ENCODE data around the gene APC.

APC gene

GRCh38 chr5:112737463-112738190, at the start of gene APC:
Gene APC (plus strand): TSS chr5:112737885. CDS start chr5:112754891, 17,006 bp downstream.
- Mint-ChIP-seq H3K4me1 (peaks cover 28% of the 10 kb centered on the region), H3K9me3 (no peaks in the 10 kb centered on the region), H3K36me3 (ENCODE audit: low read depth) (peaks cover 4% of the 10 kb centered on the region), H3K27me3 (ENCODE audit: low read depth, poor library complexity) (peaks cover 5% of the 10 kb centered on the region), H3K4me3 (peak within 1 kb of the TSS; percentile 96), H3K27ac (peak within 1 kb of the TSS; percentile 63)
- DNase-seq = peak; percentile 86
- TF ChIP-seq CTCF (IDR thresholded peaks at IDR 0.05) = no peak

GRCh38 chr5:112689155-112689909, 48.4 kb upstream of the APC start:
- H3K9me3 Mint-ChIP-seq = peaks cover 2% of the 10 kb centered on the region
- H3K27ac Mint-ChIP-seq = no peak overlapping the region
- peaks cover 7% of the 10 kb centered on the region for H3K27me3 Mint-ChIP-seq (ENCODE audit: low read depth, poor library complexity)
- H3K4me1 Mint-ChIP-seq = peaks cover 21% of the 10 kb centered on the region
- DNase-seq = no peak
- no peak for TF ChIP-seq CTCF (IDR thresholded peaks at IDR 0.05)
- no peaks in the 10 kb centered on the region for H3K36me3 Mint-ChIP-seq (ENCODE audit: low read depth)
- H3K4me3 Mint-ChIP-seq = no peak overlapping the region

- no peak overlapping the region for H3K27ac Mint-ChIP-seq
- H3K9me3 Mint-ChIP-seq = peaks cover 2% of the 10 kb centered on the region
- H3K36me3 Mint-ChIP-seq (ENCODE audit: low read depth) = no peaks in the 10 kb centered on the region
- peaks cover 7% of the 10 kb centered on the region for H3K27me3 Mint-ChIP-seq (ENCODE audit: low read depth, poor library complexity)
- TF ChIP-seq CTCF (IDR thresholded peaks at IDR 0.05) = no peak
- H3K4me3 Mint-ChIP-seq = no peak overlapping the region
- peaks cover 21% of the 10 kb centered on the region for H3K4me1 Mint-ChIP-seq
- no peak for DNase-seq
Measured at GRCh38 chr5:112690605-112691338, 46.9 kb upstream of the APC start.

- H3K27me3 Mint-ChIP-seq (ENCODE audit: low read depth, poor library complexity) = peaks cover 7% of the 10 kb centered on the region
- H3K4me1 Mint-ChIP-seq = peaks cover 21% of the 10 kb centered on the region
- H3K27ac Mint-ChIP-seq = no peak overlapping the region
- TF ChIP-seq CTCF (IDR thresholded peaks at IDR 0.05) = no peak
- no peak for DNase-seq
- no peak overlapping the region for H3K4me3 Mint-ChIP-seq
- no peaks in the 10 kb centered on the region for H3K36me3 Mint-ChIP-seq (ENCODE audit: low read depth)
- H3K9me3 Mint-ChIP-seq = peaks cover 2% of the 10 kb centered on the region
Measured at GRCh38 chr5:112691339-112691680, 46.4 kb upstream of the APC start.

GRCh38 chr5:112691758-112692157, 45.9 kb upstream of the APC start:
- no peak for TF ChIP-seq CTCF (IDR thresholded peaks at IDR 0.05)
- Mint-ChIP-seq H3K4me1 (peaks cover 21% of the 10 kb centered on the region), H3K36me3 (ENCODE audit: low read depth) (no peaks in the 10 kb centered on the region), H3K27me3 (ENCODE audit: low read depth, poor library complexity) (peaks cover 5% of the 10 kb centered on the region), H3K9me3 (peaks cover 2% of the 10 kb centered on the region), H3K4me3 (no peak overlapping the region), H3K27ac (no peak overlapping the region)
- DNase-seq = no peak
